ENCODE measurements around the gene TUBGCP2.
"Not testable (repeated sequence)": the region's sequence is repeated elsewhere in the genome, so short reads cannot be mapped to it uniquely, and the experiment has no call there.

Gene TUBGCP2

GRCh38 chr10:133265052-133265451 lies 43.6 kb downstream of the TUBGCP2 start:
- not testable (repeated sequence) for DNase-seq (ENCODE audit: low read depth in 2 of 2)

GRCh38 chr10:133264461-133264860 lies 44.2 kb downstream of the TUBGCP2 start:
- DNase-seq (ENCODE audit: low read depth in 2 of 2) = no peak

DNA sequence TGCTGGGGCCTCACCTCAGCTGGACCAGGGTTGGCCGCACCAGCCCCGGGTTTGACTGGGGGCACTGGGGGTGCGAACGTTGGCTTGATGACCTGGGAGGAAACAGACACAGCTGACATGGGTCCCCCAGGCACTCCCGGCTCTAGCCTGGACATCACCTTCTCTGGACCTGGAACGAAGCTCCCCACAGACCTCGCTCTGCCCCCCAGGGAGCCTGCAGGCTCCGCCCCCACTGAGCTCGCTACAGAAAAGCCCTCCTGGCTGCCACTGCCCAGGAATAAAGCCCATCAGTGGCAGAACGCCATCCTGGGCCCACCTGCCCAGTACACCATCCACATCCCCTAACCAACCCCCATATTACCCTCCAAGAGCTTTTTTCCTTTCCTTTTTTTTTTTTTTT lies 45.0 kb downstream of the TUBGCP2 start:
- no peak for DNase-seq (ENCODE audit: low read depth in 2 of 2)

DNA sequence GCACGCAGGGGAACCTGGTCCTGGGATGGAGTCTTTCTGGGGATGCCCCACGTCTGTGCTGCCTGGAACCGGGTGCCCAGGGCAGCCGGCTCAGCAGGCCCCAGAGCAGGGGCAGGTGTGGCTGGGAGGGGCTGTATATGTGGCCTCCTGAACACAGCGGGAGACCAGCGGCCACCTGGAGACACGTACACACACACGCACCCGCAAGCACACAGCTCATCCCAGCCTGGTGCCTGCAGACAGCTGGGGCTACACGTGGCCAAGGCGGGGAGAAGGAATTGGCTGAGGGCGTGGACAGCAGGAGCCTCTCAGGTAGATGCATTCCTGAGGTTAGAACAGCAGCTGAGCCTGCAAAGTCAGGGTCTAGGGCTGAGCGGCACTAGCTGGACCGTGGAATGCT lies 46.0 kb downstream of the TUBGCP2 start:
- no peak for DNase-seq (ENCODE audit: low read depth in 2 of 2)

- peak; percentile 72 to 80 for DNase-seq (ENCODE audit: low read depth in 2 of 2)
Observed at GRCh38 chr10:133261726-133262325, 46.8 kb downstream of the TUBGCP2 start.

DNA sequence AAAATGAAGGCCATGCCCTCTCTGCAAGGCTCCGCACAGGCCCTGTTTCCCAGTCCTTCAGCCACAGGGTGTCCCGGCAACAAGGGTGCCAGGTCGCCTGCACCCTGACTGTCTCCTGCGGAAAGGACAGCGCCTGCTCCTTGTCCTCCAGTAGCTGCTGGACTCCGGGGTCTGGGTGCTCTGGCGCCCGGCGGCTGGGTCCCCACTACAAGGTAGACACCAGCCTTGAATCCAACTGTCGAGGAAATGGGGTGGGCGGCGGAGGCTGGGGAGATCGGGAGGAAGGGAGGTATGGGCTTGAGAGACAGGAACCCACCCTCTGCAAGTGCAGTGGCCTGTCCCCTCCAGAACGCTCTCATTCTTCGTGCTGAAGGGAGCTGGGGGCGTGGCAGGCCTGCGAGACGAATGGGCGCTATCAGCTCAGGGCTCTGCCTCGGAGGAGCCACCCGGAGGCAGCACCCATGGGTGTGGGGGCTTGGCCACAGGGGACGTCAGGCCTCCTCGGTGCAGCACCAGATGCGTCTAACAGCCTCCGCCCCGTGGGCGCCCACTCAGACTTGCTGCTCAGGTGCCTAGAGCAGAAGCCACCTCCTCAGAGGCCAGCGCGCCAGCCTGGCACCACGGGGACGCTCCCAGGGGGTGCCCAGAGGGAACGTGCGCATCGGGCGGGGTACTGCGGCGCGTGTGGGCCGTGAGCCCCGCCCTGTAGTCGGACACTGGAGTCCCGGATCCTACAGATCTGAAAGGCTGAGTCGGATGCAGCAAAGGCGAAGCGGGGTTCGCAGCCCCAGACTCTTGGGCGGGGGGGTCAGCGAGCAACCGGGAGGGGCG lies 47.6 kb downstream of the TUBGCP2 start:
- DNase-seq (ENCODE audit: low read depth in 2 of 2) = peak in 1 of 2 experiments; percentile 58

- no peak for DNase-seq (ENCODE audit: low read depth in 2 of 2)
Observed at GRCh38 chr10:133259602-133259989, 49.1 kb downstream of the TUBGCP2 start.

- DNase-seq (ENCODE audit: low read depth in 2 of 2) = peak; percentile 79 to 91
Observed at GRCh38 chr10:133258818-133259601, 49.7 kb downstream of the TUBGCP2 start.

DNA sequence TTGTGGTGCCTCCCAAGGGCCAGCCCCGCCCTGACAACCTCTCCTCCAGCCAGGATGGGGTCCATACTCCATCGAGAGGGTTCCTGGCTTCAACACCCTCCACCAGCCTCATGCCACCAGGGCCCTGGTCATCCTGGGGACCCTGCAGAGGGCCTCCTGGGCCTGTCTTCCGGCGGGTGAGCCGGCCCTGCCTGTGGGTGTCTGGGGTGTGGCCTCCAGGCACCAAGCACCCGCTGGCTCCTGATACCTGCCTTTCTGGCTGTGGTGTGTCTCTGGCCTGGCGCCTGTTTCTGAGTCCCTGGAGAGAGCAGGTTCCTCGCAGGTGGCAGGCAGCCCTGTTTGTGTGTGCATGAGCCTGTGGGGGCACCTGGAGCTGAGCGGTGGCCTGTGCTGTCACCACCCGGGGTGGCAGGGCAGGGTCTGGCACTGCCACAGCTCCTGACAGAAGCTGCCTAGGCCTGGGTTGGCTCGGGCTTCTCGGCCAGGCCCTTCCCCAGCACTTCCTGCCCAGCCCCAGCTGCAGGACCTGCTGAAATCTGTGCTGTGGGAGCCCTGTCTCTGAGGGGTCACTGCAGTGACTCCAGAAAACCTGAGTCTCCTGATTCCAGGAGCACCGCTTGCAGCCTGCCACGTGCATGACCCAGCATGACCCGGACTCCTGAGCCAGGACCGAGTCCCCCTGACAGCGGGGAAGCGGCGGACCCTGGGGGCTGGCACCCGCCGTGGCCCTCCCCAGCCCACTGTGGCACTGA lies 50.4 kb downstream of the TUBGCP2 start:
- peak in 1 of 2 experiments; percentile 22 for DNase-seq (ENCODE audit: low read depth in 2 of 2)

GRCh38 chr10:133257489-133258065 lies 51.1 kb downstream of the TUBGCP2 start:
- DNase-seq (ENCODE audit: low read depth in 2 of 2) = no peak

- DNase-seq (ENCODE audit: low read depth in 2 of 2) = no peak
Observed at GRCh38 chr10:133255323-133255722, 53.3 kb downstream of the TUBGCP2 start.

DNA sequence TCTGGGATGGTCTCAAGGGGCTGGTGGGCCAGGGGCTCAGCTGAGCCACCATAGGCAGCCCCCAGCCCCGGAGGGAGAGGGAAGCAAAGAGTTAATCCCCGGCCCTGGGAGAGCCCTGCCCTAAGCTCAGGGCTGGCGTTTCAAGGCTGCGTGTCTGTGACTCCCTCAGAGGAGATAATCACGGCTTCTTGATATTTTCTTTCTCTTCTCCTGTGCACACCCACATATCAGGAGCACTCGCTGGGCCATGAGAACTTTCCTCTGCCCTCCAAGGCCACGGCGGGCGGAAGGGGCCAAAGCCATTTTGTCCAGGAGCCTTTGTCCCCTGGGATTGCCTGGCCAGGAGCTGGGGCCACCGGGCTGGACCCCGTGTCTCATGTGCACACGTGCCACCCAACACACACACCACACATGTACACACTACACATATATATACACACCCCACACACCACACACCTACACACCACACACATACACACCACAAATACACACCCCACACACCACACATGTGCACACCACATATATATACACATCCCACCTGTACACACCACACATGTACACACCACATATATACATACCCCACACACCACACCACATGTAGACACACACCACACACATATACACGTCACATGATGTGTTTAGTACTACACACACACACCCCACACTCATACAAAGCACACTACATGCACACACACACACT lies 54.1 kb downstream of the TUBGCP2 start:
- no peak for DNase-seq (ENCODE audit: low read depth in 2 of 2)

DNA sequence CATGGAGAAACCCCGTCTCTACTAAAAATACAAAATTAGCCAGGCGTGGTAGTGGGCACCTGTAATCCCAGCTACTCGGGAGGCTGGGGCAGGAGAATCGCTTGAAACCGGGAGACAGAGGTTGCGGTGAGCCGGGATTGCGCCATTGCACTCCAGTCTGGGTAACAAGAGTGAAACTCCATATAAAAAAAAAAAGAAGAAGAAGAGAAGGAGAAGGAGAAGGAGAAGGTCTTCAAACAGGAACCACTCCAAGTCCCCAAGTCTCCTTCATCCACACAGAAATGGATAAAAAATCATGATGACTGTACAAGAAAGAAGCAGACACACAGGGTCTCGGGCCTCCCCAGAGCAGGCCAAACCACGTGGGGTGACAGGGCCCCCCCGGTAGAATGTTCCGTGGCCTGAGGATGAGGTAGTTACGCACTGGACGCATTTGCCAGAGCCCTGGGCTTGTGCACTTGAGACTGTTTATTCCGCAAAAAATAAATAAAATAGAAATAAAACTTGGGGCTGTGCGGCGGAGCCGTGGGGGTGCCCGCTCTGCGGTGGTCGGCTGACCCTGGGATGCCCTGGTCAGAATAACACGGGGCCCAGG lies 55.2 kb downstream of the TUBGCP2 start:
- no peak for DNase-seq (ENCODE audit: low read depth in 2 of 2)

GRCh38 chr10:133252223-133252552 lies 56.5 kb downstream of the TUBGCP2 start:
- DNase-seq (ENCODE audit: low read depth in 2 of 2) = no peak

- DNase-seq (ENCODE audit: low read depth in 2 of 2) = no peak
Observed at GRCh38 chr10:133251388-133252222, 57.1 kb downstream of the TUBGCP2 start.

DNA sequence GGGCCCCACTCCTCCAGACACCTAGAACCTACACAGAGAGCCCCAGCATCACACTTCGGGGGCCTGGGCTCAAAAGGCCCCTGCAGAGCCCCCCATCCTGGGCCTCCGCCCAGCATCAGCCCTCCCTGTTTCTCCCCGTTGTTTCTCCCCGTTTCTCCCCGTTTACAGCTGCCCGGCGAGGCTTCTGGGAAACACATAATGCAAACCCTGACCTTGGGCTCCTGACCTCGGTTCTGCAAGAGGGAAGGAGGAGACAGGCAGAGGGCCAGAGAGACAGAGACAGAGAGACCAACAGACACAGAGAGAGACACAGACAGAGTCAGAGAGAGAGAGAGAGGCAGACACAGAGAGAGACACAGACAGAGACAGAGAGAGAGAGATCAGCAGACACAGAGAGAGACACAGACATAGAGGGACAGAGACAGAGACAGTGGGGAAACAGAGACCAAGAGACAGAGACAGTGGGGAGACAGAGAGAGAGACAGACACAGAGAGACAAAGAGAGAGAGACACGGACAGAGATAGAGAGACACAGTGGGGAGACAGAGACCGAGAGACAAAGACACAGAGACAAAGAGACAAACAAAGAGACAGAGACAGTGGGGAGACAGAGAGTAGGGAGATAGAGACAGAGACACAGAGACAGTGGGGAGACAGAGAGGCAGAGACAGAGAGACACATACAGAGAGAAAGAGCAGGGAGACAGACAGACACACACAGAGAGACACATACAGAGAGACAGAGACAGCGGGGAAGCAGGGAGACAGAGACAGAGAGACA lies 58.5 kb downstream of the TUBGCP2 start:
- no peak for DNase-seq (ENCODE audit: low read depth in 2 of 2)

DNA sequence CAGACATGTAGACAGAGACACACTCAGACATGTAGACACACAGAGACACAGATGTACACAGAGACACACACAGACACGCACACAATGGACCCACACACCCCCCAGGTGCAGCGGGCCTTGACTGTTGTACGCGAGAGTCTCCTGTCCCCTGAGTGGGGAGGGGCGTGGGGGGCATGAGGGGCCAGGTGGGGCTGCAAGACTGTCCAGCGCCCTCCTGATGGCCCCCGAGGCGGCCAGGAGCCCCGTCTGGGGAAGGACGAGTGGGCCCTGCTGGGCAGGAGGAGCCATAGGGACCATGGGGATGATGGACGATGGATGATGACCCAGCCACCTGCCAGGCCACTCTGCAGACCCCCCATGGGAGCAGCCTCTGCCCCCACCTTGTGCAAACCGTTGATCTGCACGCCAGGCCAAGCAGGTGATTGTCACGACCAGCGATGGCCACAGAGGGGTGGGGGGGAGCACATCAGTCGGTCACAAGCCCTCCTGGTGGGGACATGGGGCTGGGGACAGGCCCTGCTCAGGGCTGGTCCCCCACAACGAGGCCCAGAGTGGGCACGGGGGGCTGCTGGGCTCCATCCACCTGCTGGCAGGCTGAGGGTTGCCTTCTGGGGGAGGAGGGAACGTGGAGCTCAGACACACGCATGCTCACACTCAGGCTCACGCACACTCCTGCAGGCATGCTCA lies 59.4 kb downstream of the TUBGCP2 start:
- DNase-seq (ENCODE audit: low read depth in 2 of 2) = no peak

DNA sequence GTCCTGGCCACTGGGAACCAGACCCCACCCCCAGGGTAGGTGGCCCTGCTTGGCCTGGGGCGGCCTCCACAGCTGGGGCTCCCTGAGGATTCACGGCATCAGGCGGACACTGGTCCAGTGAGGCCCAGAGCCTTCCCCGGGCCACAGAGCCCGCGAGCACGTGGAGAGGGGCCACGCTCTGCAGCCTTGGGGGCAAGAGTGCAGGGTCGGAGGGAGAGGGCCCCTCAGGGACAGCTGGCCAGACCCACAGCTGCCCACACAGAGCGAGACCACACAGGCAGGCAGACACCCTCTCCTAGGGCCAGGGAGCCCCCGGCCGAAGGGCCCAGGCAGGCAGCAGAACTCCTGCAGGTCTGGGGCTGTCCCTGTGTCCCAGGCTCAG lies 60.3 kb downstream of the TUBGCP2 start:
- DNase-seq (ENCODE audit: low read depth in 2 of 2) = no peak
